Measurements from ENCODE around the gene SIRT7.
A peak's percentile ranks its signal among the peaks of the same experiment; 100 is the strongest.
"Not testable (repeated sequence)": the region's sequence is repeated elsewhere in the genome, so short reads cannot be mapped to it uniquely, and the experiment has no call there.

The SIRT7 gene

DNA sequence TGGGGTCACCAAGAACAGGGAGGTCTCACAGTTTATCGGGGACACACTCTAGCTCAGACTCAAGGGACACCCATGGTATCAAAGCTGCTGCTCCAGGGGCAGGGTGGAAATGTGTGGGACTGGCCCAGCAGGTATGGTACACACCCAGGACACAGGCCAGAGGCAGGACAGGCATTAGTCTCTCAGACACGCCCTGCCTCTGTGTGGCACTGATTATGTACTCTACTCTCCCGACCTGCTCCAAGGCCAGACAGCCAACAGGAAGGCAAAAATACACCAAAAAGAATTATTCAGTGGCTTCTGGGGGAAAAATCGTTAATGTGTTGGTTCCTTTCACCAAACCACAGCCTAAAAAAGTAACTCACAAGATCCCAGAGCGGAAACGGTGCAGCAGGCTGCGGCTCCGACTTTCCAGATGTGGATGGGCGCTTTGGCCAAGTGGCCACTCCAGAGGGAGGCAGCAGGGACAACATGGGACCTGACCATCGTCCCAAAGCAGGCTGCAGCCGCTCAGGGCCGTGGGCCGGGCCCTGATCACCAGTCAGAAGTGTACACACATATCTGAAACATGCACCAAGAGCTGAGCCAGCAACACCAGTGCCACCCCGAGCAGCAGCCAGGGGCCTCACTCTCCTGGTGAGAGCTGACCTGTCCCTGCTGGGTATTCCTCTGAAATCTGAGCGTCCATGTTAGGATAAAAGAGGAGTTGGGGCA is 1.0 kb upstream of the SIRT7 start:
- DNase-seq = no peak

DNA sequence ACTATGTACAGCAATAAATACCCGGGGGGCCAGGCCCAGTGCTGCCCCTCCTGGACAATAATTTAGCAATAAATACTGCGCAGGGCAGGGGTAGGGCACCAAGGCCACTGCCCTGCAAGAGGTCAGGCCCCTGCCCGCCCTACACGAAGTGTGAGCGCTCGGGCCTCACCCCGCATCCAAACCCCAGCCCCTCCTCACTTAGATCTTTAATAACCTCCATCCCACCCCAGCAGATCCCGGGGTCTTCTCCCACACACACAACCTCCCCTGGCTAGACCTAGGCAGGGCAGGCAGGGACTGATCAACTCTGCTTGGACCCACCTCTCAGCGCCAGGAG is 325 bp upstream of the SIRT7 start:
- not testable (repeated sequence) for DNase-seq

DNA sequence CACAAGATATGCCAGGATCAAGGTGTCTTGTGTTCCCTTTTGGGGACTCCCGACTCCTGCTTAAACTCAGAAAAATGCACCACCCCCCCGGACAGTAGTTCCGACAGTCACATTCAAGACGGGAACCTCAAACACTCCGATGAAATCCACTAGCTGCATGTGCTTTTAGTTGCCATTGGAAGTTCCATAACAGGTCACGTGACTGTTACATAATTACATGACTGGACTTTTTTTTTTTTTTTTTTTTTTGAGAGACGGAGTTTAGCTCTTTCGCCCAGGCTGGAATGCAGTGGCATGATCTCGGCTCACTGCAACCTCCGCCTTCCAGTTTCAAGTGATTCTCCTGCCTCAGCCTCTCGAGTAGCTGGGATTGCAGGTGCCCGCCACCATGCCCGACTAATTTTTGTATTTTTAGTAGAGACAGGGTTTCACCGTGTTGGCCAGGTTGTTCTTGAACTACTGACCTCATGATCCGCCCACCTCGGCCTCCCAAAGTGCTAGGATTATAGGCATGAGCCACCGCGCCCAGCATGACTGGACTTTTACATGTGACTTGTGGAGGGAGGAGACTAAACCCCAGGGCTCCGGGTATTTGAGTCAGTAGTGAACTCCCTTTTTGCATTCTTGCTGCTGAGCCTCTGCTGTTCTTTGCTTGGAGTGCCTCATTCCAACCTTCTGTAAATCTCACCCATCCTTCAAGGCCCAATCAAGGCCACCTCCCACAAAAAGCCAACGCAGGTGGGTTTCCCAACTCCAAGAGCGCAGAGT is 1.6 kb downstream of the SIRT7 start:
- DNase-seq = no peak

DNA sequence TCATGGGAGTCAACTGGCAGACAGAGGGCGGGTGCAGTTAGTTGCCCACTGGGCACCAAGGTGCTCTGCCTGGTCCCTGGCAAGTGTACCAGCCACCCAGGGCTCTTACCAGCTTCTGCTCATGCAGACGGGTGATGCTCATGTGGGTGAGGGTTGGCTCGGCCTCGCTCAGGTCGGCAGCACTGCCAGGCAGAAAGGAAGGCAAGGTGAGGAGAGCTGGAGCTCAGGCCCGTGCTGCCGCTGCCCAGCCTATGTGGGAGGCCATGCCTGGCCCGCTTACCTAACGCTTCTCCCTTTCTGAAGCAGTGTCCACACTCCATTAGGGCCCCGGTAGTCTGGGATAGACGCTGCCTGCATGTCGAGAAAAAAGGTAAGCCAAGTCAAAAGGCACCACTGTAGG is 2.6 kb downstream of the SIRT7 start:
- no peak for DNase-seq

DNA sequence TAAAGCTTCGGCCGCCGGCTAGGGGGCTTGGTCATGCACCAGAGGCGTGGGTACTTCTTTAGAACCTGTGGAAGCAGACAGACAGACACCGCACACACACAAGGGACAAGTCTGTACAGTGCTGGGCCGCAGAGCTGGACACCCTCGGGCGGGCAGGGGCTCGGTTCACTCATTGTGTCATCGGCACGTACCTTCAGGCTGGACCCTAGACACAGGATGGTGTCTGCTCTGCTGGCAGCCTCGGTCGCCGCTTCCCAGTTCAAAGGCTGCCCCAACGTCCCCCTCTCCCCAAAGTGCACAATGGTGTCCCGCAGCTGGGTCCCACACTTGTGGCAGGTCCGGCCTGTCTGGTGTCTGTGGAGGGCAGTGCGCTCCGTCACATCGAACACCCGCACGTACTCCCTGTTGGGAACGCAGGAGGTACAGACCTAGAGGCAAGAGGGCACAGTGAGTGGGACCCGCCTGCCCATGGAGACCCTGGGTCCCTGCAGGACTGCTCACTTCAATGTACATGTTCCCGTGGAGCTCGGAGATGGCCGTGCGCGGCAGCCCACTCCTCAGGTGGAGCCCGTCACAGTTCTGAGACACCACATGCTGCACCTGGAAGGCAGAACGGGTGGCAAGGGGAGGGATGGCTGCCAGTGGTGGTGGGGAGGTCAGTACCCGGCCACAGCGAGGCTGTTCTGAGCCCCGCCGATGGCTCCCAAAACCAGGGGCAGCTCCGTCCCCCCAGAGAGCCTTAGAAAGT is 3.7 kb downstream of the SIRT7 start:
- no peak for DNase-seq

DNA sequence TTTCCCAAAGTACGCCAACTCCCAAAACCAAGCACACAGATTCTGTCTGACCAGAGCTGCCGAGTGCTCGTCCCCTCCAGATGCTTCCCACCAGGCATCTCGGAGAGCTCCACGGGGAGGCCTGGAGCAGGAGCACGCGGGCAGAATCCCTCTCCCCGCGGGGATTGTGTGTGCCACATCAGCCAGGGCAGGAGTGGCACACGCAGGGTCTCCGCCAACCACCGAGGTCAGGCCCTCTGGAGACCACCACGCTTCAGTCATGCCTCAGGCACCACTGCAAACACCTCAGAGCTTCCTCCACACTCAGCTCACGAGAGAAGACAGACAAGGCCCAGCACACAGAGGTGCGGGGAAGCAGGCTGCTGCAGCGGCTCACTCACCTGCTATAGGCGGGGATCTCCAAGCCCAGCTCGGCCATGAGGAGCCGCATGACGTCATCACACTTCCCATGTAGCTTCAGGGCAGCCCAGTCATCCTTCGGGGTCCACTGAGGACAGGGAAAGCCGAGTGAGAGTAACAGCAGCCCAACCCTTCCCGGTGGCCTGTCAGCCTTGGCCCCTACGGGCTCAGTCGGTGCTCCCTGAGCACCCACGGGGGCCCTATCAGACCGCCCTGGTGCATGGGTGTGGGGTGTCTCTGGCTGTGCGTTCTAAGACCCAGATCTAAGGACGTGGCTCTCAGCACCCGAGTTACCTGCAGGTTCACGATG is 4.4 kb downstream of the SIRT7 start:
- DNase-seq = no peak

DNA sequence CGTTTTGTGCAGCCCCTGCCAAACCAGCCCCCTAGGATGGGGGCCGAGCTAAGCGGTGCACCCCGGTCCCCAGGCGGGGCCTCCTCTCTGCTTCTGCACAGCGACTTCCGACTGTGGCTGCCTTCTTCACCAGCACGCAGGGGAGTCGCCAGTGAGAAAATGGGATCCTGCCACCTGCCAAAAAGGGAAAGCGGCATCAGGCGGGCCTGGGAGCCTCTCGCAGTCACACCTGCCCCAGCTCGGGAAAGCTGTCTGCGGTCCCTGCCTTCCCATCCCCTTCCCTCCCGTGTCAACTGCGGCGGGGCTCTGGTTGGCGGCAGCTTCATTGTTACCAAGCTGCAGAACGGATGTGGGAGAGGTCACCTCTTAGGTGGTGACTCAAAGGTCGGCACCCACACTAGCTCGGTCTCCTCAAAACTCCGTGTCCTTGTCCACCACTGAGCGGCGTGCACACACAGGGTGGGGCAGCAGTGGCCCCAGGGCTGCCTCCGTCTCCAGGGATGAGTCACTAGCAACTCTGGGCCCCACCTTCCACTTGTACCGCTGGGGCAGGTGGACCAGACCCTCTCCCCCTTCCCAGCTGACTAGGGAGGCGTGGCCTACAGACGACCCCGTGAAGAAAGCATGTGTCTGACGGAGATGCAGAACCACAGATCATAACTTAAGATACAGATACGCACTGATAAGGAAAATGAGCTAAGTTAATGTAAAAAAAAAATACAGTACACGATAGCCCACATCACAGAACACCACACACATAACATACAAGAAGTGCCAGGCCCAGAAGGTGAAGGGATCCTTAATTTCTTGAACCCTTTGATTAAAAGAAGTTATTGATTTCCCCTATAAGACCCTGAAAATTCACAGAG is 5.3 kb downstream of the SIRT7 start:
- no peak for DNase-seq

DNA sequence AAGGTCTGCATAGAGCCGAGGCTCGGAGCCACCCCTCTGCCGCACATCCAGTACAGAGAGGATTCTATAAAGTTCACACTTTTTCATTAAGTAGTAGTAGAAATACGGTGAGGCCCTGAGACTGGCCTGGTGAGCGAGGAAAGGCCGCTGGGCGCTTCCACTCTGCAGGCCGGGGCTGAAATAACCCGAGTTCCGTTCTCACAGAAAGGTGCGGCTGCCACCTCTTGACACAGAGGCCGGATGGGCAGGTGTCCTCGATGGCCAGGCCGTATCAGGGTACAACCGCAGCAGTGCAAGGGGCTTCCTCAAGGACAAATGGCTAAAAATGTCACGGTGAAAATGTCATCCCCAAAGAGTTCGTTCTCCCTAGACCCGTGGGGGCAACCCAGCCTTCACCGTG is 6.0 kb downstream of the SIRT7 start:
- DNase-seq = no peak

DNA sequence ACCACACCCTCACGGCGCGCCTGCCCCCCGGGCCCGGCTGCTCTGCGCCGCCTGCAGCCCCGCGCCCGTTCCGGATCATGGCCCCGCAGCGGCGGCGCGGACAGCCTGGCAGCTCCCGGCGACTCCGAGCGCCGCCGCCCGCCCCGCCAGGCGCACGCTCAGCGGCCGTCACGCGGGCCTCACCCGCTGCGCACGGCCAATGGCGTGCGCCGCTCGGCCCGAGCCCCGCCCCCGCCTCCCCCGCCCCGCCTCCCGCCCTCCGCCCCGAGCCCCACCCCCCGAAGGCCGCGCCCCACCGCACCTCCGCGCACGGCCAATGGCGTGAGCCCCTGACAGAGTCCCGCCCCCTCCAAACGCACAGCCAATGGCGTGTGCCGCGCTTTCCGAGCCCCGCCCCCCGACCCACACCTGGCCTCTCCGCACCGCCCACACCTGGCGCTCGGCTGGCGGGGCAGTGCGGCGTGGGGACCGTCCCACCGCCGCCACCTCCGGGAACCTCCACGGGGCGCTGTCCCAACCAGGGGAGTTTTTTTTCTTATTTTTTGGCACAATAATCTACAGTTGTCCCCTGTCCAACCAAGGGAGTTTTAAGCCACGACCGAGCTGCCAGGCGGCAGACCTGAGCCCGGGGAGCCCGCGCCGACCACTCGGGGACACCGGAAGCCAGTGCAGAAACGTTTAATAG is 6.6 kb downstream of the SIRT7 start, which contains the start of gene PCYT2:
PCYT2 (minus strand) TSS at position 123 of the 685 bp plus-strand sequence; CDS start at position 79, 44 bp downstream.
- DNase-seq = peak; percentile 87

DNA sequence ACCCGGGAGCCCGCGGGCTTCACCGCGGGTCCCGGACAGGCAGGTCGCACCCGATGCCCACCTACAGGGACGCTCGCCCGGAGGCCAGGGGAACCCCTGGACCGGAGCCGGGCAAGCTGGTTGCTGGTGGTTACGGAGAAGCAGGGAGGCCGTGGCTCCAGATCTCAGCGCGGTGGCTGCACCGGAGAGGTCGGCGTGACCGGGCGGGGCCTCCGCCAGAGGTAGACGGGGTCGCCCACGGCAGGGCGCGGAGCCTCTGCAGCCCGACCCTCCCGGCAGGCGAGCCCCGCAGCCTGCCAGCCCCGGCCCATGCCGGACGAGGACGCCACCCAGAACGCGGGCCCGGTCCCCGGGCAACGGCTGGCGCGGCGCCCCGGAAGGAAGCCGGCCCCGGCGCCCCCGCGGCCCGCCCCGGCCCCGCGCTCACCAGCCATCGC is 7.1 kb downstream of the SIRT7 start:
- no peak for DNase-seq

DNA sequence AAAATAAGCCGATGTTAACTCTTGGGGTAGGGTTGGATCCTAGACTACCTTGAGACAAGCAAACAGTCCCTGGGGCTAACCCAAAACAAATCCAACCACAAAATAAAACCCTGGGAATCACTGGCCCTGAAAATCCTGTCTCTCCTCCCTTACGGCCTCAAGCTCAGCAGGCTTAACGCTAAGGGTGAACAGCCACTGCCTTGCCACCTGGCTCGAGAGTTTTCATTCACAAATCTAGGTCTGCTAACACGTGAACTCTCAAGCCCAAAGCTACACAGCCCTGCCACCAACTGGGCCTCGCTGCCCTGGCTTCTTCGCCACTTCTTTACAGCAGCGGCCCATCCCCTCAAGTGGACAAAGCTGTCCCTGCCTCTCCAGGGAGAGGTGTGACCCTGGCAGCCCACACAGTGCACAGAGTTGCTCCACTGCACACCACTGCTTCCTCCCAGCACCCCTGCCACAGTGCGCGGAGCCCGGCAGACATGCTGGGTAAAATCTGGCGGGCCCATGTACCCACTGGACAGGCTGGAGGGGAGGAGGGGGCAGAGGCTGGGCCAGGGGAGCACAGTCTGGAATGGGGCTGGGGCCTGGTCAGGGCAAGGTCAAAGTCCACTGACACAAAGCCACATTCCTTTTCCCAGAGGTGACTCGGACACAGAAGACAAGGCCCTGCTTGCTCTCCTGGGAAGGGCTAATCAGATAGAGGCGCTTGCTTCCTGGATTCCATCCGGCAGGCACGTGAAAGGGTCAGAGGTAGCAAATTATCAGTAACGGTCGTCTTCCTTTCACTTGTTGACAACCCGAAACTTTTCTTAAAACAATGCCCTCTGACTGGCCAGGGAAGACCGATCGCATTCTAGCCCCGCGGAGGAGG is 7.8 kb downstream of the SIRT7 start:
- no peak for DNase-seq

DNA sequence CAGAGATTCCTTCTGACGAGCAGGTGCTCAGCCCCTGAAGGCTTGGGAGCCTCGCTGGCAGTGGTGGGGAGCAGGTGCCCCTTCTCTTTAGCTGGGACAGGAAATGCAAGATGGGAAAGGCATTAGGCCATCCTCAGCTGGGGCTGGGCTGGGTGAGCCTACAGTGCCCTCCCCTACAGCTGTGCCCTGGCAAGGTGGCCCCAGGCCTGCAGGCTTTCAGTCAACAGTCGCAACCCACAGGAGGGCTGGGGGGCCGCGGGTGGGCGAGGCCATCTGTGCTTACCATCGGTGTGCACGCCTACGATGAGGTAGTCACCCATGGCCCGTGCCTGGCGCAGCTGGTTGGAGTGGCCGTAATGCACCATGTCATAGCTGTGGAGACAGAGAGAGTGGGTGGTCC is 8.7 kb downstream of the SIRT7 start:
- DNase-seq = no peak

DNA sequence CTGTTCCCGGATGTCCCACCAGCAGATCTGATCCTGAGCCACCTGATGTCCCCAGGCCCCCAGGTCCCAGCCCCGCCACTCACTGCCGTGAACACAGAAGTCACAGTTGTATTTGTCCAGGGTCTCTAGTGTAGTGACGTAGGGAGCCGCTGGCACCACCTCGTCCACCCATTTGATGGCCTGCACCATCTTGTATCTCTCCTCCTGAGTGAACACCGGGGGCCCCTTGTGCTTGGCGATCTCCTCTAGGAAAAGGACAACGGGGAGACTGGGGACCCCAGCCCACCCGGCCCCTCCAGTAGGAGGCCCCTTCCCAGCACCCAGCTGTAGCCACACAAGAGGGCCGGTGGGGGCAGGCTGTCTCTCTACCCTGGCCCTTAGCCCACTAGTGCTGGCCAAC is 9.2 kb downstream of the SIRT7 start:
- DNase-seq = no peak

DNA sequence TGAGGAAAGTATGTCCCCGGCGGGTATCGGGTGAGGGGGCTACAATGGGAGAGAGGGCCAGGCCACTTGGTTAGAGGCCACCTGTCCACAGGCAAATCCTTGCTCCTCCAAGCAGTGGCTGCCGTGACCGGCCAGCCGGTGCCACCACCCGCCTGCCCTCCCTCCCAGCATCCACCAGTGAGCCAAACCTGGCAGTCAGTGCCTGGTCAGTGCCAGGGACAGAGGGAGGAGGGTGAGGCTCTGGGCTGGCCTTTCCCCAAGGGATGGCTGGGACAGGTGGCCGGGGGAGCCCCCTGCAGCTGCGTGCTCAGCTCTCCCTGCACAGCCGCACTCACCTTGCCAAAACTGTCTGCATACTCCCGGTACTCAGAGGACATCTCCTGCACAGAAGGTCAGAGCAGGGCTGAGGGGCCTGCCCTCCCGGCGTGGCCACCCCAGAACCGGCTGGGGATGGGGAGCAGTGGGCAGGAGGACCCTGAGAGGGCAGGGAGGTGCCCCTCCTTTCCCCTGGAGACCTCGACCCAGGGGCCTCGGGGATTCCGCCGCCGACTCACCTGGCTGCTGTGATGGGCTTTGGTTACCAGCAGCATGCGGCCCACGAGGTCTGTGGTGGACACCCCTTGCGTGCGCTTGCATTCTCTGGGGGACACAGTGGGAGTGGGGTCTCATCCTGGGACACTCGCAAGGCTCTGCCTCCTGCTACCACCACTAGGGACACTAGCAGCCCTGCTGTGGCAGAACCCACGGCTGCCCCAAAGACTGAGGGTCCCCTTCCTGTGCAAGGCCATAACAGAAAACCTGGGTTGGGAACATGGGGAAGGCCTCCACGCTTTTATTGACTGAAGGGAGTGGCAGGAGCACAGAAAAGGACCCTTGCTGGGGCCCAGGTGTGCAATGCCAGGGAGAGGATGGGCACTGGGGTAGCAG is 10.5 kb downstream of the SIRT7 start:
- no peak for DNase-seq

DNA sequence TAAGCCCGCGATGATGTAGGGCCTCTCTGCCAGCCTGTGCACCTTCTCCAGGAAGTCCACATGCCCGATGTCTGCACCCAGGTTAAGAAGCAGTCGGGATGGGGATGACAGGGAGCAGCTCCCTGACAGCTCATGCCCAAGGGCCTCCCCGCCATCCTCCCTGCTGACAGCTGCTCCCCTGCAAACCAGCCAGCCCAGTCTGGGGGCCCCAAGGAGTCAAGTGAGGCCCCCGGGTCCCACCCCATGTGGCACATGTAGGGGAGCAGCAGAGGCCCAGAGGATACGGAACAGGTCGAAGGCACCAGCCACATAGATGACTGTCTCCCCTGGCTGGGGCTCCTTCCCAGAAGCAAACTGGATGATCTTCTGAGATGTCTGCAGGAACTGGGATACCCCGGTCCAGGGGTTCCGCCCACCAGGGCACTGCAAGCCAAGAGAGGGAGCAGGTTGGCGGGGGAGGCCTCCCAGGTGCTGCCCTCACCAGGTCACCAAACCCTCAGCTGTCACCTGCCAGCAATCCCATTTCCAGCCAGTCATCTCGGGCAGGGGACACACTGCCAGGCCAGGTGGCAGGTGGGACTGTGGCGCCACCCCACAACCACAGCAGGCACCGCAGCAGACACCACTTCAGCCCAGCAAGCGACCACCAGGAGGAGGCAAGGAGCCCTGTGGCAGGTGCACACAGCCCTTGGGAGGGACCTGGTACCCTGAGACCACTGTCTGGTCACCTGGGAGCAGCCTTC is 11.3 kb downstream of the SIRT7 start:
- DNase-seq = no peak

DNA sequence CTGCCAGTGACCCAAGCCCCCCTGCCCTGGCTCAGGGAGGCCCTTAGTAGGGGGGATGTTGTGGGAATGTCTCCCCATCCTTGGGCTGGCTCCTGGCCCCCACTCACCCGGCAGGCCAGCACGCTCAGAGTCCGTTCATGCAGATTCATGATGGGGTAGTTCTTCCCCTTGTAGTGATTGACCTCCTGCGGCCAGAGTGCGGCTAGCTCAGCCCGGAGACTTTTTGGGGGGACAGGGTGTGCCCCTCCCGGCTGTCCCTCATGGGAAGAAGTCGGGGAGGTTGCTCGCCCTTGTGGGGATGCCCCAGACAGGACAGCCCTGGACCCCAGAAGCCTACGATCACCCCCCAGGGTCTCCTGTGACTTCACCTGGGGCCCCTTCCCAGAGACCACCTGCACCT is 12.0 kb downstream of the SIRT7 start:
- no peak for DNase-seq

DNA sequence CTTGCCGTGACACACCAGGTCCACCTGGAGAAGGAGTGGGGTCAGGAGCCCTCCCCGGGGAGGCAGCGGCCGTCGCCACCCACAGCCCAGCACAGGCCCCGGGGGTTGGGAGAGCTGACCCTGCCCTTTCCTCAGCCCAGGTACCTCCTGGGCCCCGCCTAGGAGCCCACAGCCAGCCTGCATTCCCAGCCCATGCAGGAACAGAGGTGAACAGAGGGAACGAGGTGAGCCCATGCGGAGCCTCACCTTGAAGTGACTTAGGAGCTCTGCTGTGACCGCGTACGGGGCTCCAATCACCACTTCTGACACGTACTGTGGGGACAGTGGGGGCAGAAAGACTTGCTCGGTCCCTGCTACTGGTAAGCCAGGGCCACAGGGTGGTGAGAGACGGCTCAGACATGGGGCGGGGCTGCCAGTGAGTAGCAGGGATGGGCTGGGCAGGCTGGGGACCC is 12.5 kb downstream of the SIRT7 start:
- no peak for DNase-seq
